K562 (cell line): Measurements from ENCODE around the gene TEX38. TPM values are rescaled to one million over a fixed set of nuclear protein-coding genes. Genes with fewer than 3 reads are reported as not detected.

Experiments used
- ATAC-seq: fragments of 200-7000 bp; cut with Tn5 transposase; 3 replicates; pipeline ENCODE4 v1.9.1; 2020; ENCODE audit warnings: moderate library complexity
- BruUV-seq: library from RNA; stranded (reverse); fragments of 400-500 nt; replicated peaks from 2 replicates; lab custom pipeline; 2021; lab: Mats Ljungman, UMichigan
- CTCF ChIA-PET: fragments of 300-600 bp; formaldehyde crosslinking; extraction: SDS; loops from one replicate; lab custom pipeline; 2021; ENCODE audit warnings: low intra/inter-chr PET ratio; lab: Yijun Ruan, JAX
- POLR2A ChIA-PET: fragments of 300-600, 350-650 bp; sonication (Branson Sonifier 250); formaldehyde crosslinking; extraction: SDS; loops from one replicate; lab custom pipeline; 2021; ENCODE audit warnings: antibody characterized with exemption, inconsistent platforms; lab: Yijun Ruan, JAX
- DNase-seq, 4 experiments: peaks; one replicate each; pipeline versions ENCODE4 v3.0.0 to v3.0.0-alpha.2; 2011 to 2018; ENCODE audit warnings: low spot score in 3 of 4, mixed read lengths in 3 of 4; ENCODE audit errors: extremely low read depth in 1 of 4
- FAIRE-seq: peaks from 2 replicates; lab custom pipeline; 2011; peaks lifted over from hg19 to GRCh38; lab: Jason Lieb, UNC
- H2AFZ ChIP-seq: 2 replicates; pipeline ENCODE4 v1.6.0; 2011; ENCODE audit warnings: low read depth, low read length, control low read depth, inconsistent platforms
- H3K27ac ChIP-seq: fragments of 200-600 bp; 3 replicates; pipeline ENCODE4 v1.8.0; 2011; ENCODE audit warnings: low read depth, mild to moderate bottlenecking, control low read depth, inconsistent platforms, low read length, moderate library complexity, mixed read lengths; ENCODE audit errors: extremely low read depth
- H3K27me3 ChIP-seq, 2 experiments: fragments of 300-600 bp in 1 of 2; 2 replicates in 1 of 2; 3 replicates in 1 of 2; pipeline versions ENCODE4 v1.6.0 to v1.8.0; 2011; ENCODE audit warnings: inconsistent platforms in 2 of 2, low read length in 2 of 2, mild to moderate bottlenecking in 1 of 2, mixed read lengths in 1 of 2, moderate library complexity in 1 of 2; ENCODE audit not compliant: control insufficient read depth in 2 of 2, insufficient read depth in 2 of 2
- H3K36me3 ChIP-seq: fragments of 300-600 bp; 3 replicates; pipeline ENCODE4 v1.8.0; 2011; ENCODE audit warnings: mild to moderate bottlenecking, low read length, inconsistent platforms; ENCODE audit not compliant: control insufficient read depth, insufficient read depth
- H3K4me1 ChIP-seq, 2 experiments: fragments of 200-600 bp in 1 of 2; replicated peaks in 1 of 2; 2 replicates in 1 of 2; 3 replicates in 1 of 2; pipeline versions ENCODE4 v1.5.1 to v1.8.0; 2011; ENCODE audit warnings: inconsistent platforms in 2 of 2, low read length in 2 of 2, mild to moderate bottlenecking in 1 of 2, mixed read lengths in 1 of 2, moderate library complexity in 1 of 2; ENCODE audit not compliant: control insufficient read depth in 2 of 2, insufficient read depth in 2 of 2
- H3K4me2 ChIP-seq: 2 replicates; pipeline ENCODE4 v1.6.1; 2011; ENCODE audit warnings: low read length, control low read depth, inconsistent platforms, mixed read lengths; ENCODE audit not compliant: insufficient read depth
- H3K4me3 ChIP-seq: fragments of 200-600 bp; sonication (generic), shearing (Covaris generic); 2 replicates; pipeline ENCODE4 v1.5.1; 2016; ENCODE audit warnings: control low read depth, inconsistent platforms
- H3K79me2 ChIP-seq: fragments of 200-600 bp; 3 replicates; pipeline ENCODE4 v1.8.0; 2011; ENCODE audit warnings: low read length, inconsistent platforms; ENCODE audit not compliant: control insufficient read depth, insufficient read depth
- H3K9ac ChIP-seq, 2 experiments: 2 replicates each; pipeline versions ENCODE4 v1.6.0 to v1.6.1; 2011; ENCODE audit warnings: low read depth in 2 of 2, low read length in 2 of 2, control low read depth in 1 of 2, inconsistent platforms in 1 of 2, mild to moderate bottlenecking in 1 of 2, mixed read lengths in 1 of 2; ENCODE audit not compliant: insufficient read depth in 1 of 2
- H3K9me1 ChIP-seq: one replicate; pipeline ENCODE4 v1.6.0; 2011; ENCODE audit warnings: inconsistent platforms, mild to moderate bottlenecking, low read length, moderate library complexity; ENCODE audit not compliant: control insufficient read depth, insufficient read depth
- H3K9me3 ChIP-seq: replicated peaks from 2 replicates; pipeline ENCODE4 v1.5.1; 2011; ENCODE audit warnings: low read depth, low read length, inconsistent platforms; ENCODE audit not compliant: control insufficient read depth, insufficient read depth
- H4K20me1 ChIP-seq: replicated peaks from 2 replicates; pipeline ENCODE4 v1.6.1; 2011; ENCODE audit warnings: low read length, inconsistent platforms, mixed read lengths; ENCODE audit not compliant: control insufficient read depth, insufficient read depth
- BACH1 ChIP-seq: fragments of 200-800 bp; sonication (Bioruptor generic); IDR thresholded peaks from 2 replicates; pipeline ENCODE4 v1.6.1; 2016; ENCODE audit warnings: missing genetic modification characterization, missing compliant biosample characterization
- CBX1 ChIP-seq: sonication (generic); IDR thresholded peaks from 2 replicates; pipeline ENCODE4 v1.6.1; 2016; ENCODE audit warnings: antibody characterized with exemption, low read depth, mild to moderate bottlenecking
- CBX8 ChIP-seq: fragments of 200-600 bp; sonication (generic); IDR thresholded peaks from 2 replicates; pipeline ENCODE4 v1.6.1; 2012; ENCODE audit warnings: borderline replicate concordance, mixed run types, low read depth, mild to moderate bottlenecking, moderate library complexity, mixed read lengths, low read length, control low read depth, inconsistent platforms; ENCODE audit not compliant: poor library complexity, severe bottlenecking; ENCODE audit errors: extremely low read depth
- JUN ChIP-seq, 2 experiments: sonication (generic) in 1 of 2; formaldehyde crosslinking in 1 of 2; IDR thresholded peaks; 2 replicates each; pipeline versions ENCODE4 v1.6.1 to v1.8.0; 2012 to 2022; ENCODE audit warnings: borderline replicate concordance in 2 of 2, mild to moderate bottlenecking in 2 of 2, improper control_type of control experiment in 1 of 2, low read depth in 1 of 2, low read length in 1 of 2, missing genetic modification reagents in 1 of 2
- SUPT5H ChIP-seq: fragments of 450-650 bp; IDR thresholded peaks from 2 replicates; pipeline ENCODE4 v1.6.1; 2016
- TAF9B ChIP-seq: fragments of 450-650 bp; IDR thresholded peaks from 2 replicates; pipeline ENCODE4 v1.6.1; 2018; ENCODE audit warnings: mild to moderate bottlenecking; ENCODE audit not compliant: partially characterized antibody
- WGBS: fragments of 100-300 bp; shearing (Covaris generic); methylation state at CpG from one replicate; pipeline ENCODE4 v1.1.6; 2016; ENCODE audit warnings: low coverage, mixed read lengths; ENCODE audit not compliant: insufficient coverage; ENCODE audit errors: missing lambda C conversion rate; 5-methylcytosine and 5-hydroxymethylcytosine counted together
- in situ Hi-C: fragments of 300-500 bp; cut with MboI; formaldehyde crosslinking; loops from 4 replicates; pipeline ENCODE4 v1.15.0; 2018; ENCODE audit warnings: inconsistent platforms, mixed read lengths
- intact Hi-C: fragments of 100-400 bp; cut with micrococcal nuclease; formaldehyde crosslinking; loops from 2 replicates; pipeline ENCODE4 v1.14.2; 2022
- polyA plus RNA-seq, 8 experiments: library from polyadenylated mRNA; depleted of rRNA in 4 of 8; stranded (reverse) in 5 of 8; unstranded in 3 of 8; fragments of >200 nt; fragmentation: Nextera tagmentation in 2 of 8; fragmentation: Illumina TruSeq in 1 of 8; extraction: Ambion mirVana in 2 of 8; extraction: Trizol in 1 of 8; gene quantifications; 2 replicates each; pipeline versions ENCODE4 v1.2.1 to v1.2.3, GENCODE V29; 2011 to 2014; ENCODE audit warnings: inconsistent platforms in 1 of 8, missing spikeins in 1 of 8
- total RNA-seq, 7 experiments: library from RNA; depleted of rRNA in 6 of 7; stranded (reverse); fragments of >200 nt in 6 of 7; fragmentation: Illumina TruSeq in 2 of 7; extraction: Trizol in 2 of 7; gene quantifications; 2 replicates each; pipeline versions ENCODE4 v1.2.1 to v1.2.3, GENCODE V29; 2011 to 2021; ENCODE audit warnings: low replicate concordance in 1 of 7

Gene TEX38
- total and polyA plus RNA-seq, 9 of the 15 experiments (the other 6 are each of a cell fraction or from before 2014, with no cell fraction given) = not detected

- TF ChIP-seq BACH1 (tag) (no peak), CBX1 (no peak), JUN (IDR thresholded peaks at IDR 0.05; ENCODE audit: borderline replicate concordance, low read depth, low read length) (no peak), JUN (CRISPR knock-in tag; IDR thresholded peaks at IDR 0.05; ENCODE audit: borderline replicate concordance) (no peak), CBX8 (no peak), TAF9B (no peak), SUPT5H (no peak)
- ChIA-PET CTCF (no interaction called here), POLR2A (interaction anchor here (0.7 to 1.0 kb wide), 3 partner anchors 11 to 423 kb away, joined by 3 read pairs; no protein-coding TSS in a partner anchor)
- H3K36me3 ChIP-seq = peaks cover 99% of the 10 kb centered on the region
- no peak overlapping the region for H3K9ac ChIP-seq
- no peaks in the 10 kb centered on the region for H3K27me3 ChIP-seq
- FAIRE-seq (no peak), ATAC-seq (no peak), DNase-seq (no peak)
- H4K20me1 ChIP-seq = no peaks in the 10 kb centered on the region
- no peak overlapping the region for H3K27ac ChIP-seq
- H3K4me2 ChIP-seq = no peak overlapping the region
- in situ Hi-C loops = no loop called here
- no peaks in the 10 kb centered on the region for H3K9me3 ChIP-seq
- H3K9me1 ChIP-seq = no peaks in the 10 kb centered on the region
- intact Hi-C loops = no loop called here
- BruUV-seq = no TSS peak
- H3K4me1 ChIP-seq = no peaks in the 10 kb centered on the region
- 97% methylated on average over 2 of the region's 2 CpGs for WGBS
- no peak overlapping the region for H2AFZ ChIP-seq
- no peaks in the 10 kb centered on the region for H3K79me2 ChIP-seq
- no peak overlapping the region for H3K4me3 ChIP-seq
Observed at GRCh38 chr1:46687093-46687659, 15.5 kb downstream of the TEX38 start.
